Ureter (tissue), 1 donor: ENCODE data around the gene IL17RE. TPM values are rescaled to one million over a fixed set of nuclear protein-coding genes. Genes with fewer than 3 reads are reported as not detected.
"Not testable (repeated sequence)": the region's sequence is repeated elsewhere in the genome, so short reads cannot be mapped to it uniquely, and the experiment has no call there.

Experiments
- DNase-seq: peaks from one replicate; pipeline ENCODE4 v3.0.0-alpha.2; 2020; ENCODE audit warnings: low spot score
- total RNA-seq: library from RNA; stranded (reverse); gene quantifications from one replicate; pipeline ENCODE4 v1.2.4, GENCODE V29; 2023
- donor health status: DM: yes; HTN: yes; CAD: no.

The IL17RE gene
- 11.9 TPM for total RNA-seq

DNA sequence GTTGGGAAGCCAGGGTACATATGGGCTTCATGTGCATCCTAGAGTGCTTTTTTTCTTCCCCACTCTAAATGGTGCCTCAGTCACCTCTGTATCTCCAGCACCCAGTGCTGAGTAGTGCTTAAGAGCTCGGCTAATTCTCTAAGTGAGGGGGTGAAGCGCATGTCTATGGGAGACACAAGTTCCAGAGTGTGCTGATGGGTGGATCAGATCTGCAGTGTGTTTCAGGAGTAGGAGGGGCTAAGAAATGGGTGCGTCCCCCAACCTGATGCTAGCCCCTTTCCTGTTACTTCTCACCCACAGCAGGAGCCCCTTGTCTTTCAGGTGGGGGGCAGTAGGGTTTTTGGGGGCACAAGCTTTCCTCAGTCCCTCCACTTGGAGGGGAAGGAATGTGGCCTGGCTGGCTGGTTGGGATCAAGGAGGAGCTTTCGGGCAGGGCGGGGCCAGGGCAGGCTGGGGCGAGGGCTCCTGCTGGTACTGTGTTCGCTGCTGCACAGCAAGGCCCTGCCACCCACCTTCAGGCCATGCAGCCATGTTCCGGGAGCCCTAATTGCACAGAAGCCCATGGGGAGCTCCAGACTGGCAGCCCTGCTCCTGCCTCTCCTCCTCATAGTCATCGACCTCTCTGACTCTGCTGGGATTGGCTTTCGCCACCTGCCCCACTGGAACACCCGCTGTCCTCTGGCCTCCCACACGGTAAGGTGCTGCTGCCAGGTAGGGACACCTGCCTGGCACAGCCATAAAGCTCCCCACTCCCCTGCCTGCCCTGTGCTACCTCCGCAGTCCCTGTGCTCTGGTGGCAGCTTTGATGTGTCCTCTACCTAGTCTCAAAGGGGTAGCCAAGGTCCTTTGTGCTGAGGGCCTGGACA lies at the start of gene IL17RE:
TSS of gene IL17RE (plus strand) at position 477 of the 866 bp plus-strand sequence. CDS start at position 562, 85 bp downstream.
- DNase-seq = peak; percentile 66

- not testable (repeated sequence) for DNase-seq
These were observed 48.2 kb upstream of the IL17RE start for GRCh38 chr3:9854291-9854940.

- DNase-seq = no peak
These were observed 47.1 kb upstream of the IL17RE start for GRCh38 chr3:9855594-9855993.

GRCh38 chr3:9859530-9860025 lies 43.1 kb upstream of the IL17RE start:
- DNase-seq = no peak

GRCh38 chr3:9861201-9861600 lies 41.4 kb upstream of the IL17RE start:
- DNase-seq = no peak

DNA sequence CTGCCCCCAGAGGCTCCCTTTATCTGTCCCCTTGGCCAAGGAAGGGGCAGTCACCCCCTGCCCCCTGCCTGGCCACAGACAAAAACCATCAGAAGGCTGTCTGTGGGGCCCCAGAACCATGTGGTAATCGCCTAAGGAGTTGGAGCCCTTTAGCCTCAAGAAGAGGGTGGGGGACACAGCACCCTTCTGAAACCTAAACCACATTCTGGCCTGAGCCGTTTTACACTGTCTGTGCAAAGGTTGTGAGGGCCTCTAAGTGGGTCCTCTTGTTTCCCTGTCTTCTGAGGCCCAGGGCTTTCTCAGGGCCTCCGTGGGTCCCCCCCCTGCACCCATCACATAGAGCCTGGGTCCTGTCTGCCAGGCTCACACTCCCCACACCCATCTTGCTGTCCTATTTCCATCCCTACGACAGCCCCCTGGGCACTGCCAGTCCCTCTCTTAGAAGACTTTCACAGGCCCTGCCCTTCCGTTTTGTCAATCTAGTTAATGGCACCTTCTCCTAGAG lies 41.0 kb upstream of the IL17RE start:
- DNase-seq = no peak

DNA sequence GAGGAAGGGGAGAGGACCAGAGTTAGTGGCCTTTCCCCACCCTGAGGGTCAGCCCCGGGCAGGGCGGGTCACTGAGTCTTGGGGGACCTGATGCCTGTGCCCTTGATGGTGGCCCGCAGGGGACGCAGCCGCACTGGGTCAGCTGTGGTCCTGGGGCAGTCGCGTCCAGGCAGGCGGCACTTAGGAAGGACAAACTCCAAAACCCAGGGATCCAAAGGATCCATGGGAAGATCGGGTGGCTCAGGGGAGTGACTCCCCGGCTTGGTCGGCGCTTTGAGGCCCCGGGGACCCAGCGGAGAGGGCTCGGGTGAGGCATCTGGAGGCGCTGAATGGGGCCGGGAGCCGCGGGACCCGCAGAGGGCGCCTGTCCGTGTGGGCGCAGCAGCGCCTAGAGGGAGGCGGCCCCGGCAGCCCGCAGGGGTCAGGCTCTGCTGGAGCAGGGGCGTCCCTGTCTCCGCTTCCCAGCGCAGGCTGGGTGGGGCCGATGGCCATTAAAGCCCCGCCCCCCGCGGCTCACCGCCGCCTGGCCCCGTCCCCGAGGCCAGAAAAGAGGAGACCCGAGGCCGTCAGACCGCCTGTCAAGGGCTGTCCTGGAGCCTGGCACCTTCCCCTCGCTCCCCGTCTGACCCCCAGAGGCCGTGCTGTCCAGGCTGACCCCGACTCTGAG lies 40.1 kb upstream of the IL17RE start:
- peak; percentile 67 for DNase-seq

- DNase-seq = no peak
These were observed 39.4 kb upstream of the IL17RE start for GRCh38 chr3:9863058-9863772.

- peak; percentile 75 for DNase-seq
These were observed 38.3 kb upstream of the IL17RE start for GRCh38 chr3:9864200-9864927.

DNA sequence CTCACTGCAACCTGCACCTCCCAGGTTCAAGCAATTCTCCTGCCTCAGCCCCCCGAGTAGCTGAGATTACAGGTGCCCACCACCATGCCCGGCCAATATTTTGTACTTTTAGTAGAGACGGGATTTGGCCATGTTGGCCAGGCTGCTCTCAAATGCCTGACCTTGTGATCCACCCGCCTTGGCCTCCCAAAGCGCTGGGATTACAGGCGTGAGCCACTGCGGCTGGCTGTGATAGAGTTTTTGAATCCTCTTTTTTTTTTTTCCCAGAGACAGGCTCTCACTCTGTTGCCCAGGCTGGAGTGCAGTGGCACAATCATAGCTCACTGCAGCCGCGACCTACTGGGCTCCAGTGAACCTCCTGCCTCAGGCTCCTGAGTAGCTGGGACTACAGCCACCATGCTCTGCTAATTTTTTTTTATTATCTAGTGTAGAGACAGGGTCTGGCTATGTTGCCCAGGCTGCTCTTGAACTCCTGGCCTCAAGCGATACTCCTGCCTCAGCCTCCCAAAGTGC lies 37.5 kb upstream of the IL17RE start:
- not testable (repeated sequence) for DNase-seq

GRCh38 chr3:9866639-9867038 lies 36.0 kb upstream of the IL17RE start:
- DNase-seq = peak; percentile 72

DNA sequence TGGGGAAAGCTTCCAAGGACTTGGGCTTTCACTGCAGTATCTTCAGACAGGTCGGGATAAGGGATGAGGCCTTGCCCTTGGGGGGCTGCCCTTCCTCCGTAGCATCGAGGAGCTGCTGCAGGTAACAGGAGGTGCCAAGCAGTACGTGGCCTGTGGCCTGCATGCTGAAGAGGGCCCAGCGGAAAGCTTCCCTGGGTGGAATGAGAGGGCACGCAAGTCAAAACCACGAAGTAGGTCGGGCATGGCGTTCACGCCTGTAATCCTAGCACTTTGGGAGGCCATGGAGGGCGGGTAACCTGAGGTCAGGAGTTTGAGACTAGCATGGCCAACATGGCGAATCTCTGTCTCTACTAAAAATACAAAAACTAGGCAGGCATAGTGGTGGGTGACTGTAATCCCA lies 35.5 kb upstream of the IL17RE start:
- DNase-seq = no peak

DNA sequence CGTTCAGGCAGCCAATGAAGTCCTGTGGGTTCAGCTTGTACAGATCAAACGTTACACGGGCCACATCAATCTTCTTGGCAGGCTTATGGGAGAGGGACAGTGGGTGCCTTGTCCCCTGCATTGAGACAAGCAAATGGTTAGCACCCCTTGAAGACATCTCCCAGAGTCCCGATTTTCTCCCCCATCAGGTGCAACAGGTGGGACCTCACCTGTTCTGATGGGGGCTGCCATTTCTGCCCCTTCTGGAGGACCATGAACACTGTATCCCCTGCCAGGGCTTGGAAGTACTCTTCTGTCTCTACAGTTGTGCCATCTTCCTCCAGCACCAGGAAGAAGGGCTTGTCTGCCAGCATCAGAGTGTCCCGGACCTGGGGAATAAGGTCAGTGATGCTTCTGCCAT lies 32.7 kb upstream of the IL17RE start:
- no peak for DNase-seq

DNA sequence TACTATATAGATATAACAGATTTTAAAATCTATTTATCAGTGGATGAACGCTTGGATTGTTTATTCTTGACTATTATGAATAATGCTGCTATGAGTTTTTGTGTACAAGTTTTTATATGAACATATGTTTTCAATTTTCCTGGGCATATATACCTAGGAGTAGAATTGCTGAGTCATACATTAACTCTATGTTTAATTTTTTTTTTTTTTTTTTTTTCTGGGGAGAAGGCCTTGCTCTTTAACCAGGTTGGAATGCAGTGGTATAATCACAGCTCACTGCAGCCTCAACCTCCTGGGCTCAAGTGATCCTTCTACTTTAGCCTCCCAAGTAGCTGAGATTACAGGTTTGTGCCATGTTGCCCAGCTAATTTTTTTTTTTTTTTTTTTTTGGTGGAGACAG lies 31.7 kb upstream of the IL17RE start:
- DNase-seq = no peak

DNA sequence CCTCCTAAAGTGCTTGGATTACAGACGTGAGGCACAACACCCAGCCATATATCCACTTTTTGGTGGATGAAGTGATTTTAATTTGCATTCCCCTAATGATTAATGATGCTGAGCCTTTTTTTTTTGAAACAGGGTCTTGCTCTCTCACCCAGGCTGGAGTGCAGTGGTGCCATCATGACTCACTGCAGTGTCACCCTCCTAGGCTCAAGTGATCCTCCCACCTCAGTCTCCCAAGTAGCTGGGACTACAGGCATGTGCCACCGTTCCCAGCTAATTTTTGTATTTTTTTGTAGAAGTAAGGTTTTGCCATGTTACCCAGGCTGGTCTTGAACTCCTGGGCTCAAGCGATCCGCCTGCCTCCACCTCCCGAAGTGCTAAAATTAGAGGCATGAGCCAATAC lies 30.6 kb upstream of the IL17RE start:
- DNase-seq = not testable (repeated sequence)

DNA sequence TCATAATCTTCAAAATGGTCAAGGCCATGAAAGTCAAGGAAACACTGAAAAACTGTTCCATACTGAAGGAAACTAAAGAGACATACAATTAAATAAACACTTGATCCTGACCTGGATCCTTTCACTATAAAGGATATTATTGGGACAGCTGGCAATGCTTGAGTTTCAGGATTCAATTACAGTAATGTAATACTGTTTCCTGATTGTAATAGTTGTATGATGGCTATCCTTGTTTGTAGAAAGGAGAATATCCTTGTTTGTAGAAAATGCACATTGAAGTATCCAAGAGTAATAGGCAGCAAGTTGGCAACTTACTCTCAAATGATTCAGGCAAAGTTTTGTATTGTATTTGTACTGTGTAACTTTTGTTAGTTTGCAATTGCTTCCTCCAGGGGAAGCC lies 27.2 kb upstream of the IL17RE start:
- no peak for DNase-seq

GRCh38 chr3:9876255-9876654 lies 26.4 kb upstream of the IL17RE start:
- not testable (repeated sequence) for DNase-seq

DNA sequence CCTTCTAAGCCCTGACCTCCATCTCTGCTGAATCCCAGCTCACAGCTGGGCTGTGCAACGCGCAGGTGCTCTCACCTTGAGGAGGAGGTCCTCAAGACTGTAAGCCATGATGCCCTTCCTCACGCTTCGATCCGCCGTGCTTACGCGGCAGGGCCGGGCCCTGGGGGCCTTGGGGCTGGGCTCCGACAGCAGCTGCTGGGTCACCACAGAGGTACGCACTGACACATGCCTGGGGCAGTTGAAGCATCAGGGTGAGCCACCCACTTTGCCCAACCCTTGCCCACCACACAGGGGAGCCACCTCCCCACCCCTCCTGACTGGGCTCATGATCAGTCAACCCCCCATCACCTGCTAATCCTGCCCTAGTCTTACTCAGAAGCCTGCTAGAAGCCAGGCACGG lies 25.7 kb upstream of the IL17RE start:
- no peak for DNase-seq

GRCh38 chr3:9878700-9879099 lies 23.9 kb upstream of the IL17RE start:
- DNase-seq = no peak

DNA sequence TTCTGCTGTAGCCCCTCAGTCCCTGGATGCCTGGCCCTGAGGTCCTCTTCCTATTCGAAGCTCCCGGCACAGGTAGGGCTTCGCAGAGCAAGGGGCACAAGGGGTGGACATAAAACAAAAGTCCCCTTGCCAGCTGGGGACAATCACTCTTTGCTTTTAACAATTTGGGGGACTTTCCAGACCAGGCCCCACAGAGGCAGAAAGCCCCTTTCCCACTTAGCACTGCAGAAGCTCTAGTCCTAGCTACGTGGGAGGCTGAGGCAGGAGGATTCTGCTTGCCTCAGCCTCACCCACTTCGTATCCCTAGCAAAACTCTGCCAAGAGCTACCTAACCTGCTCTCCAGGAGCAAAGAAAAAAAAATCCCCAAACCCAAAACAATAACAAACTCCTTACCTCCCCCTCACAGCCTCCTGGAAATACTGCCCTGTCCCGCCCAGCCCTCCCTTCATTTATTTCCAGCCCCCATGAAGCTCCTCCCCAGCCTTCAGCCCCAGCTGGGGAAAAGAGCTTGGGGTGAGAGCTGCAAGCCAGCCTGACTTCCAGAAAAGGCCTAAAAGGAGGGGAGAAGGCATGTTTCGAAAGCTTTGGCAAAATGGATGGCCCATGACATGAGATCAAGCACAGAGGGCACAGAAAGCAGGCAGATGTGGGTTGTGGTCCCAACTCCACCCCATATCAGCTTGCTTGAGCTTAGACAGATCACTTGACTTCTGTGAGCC lies 22.7 kb upstream of the IL17RE start, which contains the start of gene CIDEC:
TSS of gene CIDEC (minus strand) at position 424 of the 720 bp plus-strand sequence. CDS start 1,767 bp downstream, outside the sequence.
- no peak for DNase-seq
